ENCODE measurements around the gene CLIC1. TPM values are rescaled to one million over a fixed set of nuclear protein-coding genes. Genes with fewer than 3 reads are reported as not detected.
A peak's percentile ranks its signal among the peaks of the same experiment; 100 is the strongest.

Gene CLIC1
- 100 to 1,000 TPM; 172 to 251 (median 214) TPM for total RNA-seq
- 100 to 1,000 TPM; 623 to 668 (median 634) TPM for polyA plus RNA-seq

GRCh38 chr6:31736021-31736767, at the start of gene CLIC1:
CLIC1 (minus strand) TSS chr6:31736530; CDS start chr6:31736300, 230 bp downstream.
- Histone ChIP-seq H3K4me1 (peaks cover 0 to 49% (median 40%) of the 10 kb centered on the region in 4 donors), H3K9me3 (no peaks in the 10 kb centered on the region), H3K27ac (peak within 1 kb of the TSS; percentile 92 to 98 (median 94)), H3K36me3 (peaks cover 23 to 30% (median 27%) of the 10 kb centered on the region in 4 donors), H3K4me3 (peak within 1 kb of the TSS; percentile 64 to 76 (median 73)), H3K27me3 (no peaks in the 10 kb centered on the region)
- DNase-seq, result peak; percentile 95
- 0 to 1% methylated on average over 24 of the region's 24 CpGs for WGBS, 2 donors
- intact Hi-C loops (cut with DNase I), result no loop called here
- TF ChIP-seq POLR2AphosphoS5 (IDR thresholded peaks at IDR 0.05) (peak; percentile 97 to 98 (median 98)), CTCF (IDR thresholded peaks at IDR 0.05) (no peak), POLR2A (IDR thresholded peaks at IDR 0.05) (peak; percentile 88 to 97)

- peaks cover 17 to 83% (median 42%) of the 10 kb centered on the region in 4 donors for H3K36me3 ChIP-seq
Observed at GRCh38 chr6:31785475-31785874, 49.1 kb upstream of the CLIC1 start.

GRCh38 chr6:31784098-31784925, 48.0 kb upstream of the CLIC1 start:
- no peaks in the 10 kb centered on the region for H3K9me3 ChIP-seq
- no peaks in the 10 kb centered on the region for H3K27me3 ChIP-seq
- H3K4me1 ChIP-seq, result no peaks in the 10 kb centered on the region
- H3K4me3 ChIP-seq, result no peak overlapping the region
- H3K36me3 ChIP-seq, result peaks cover 17 to 83% (median 51%) of the 10 kb centered on the region in 4 donors
- TF ChIP-seq POLR2AphosphoS5 (IDR thresholded peaks at IDR 0.05) (no peak), EP300 (IDR thresholded peaks at IDR 0.05) (no peak), POLR2A (IDR thresholded peaks at IDR 0.05) (no peak), CTCF (IDR thresholded peaks at IDR 0.05) (no peak)
- WGBS, 2 donors, result 96 to 97% methylated on average over 15 of the region's 15 CpGs
- no peak for DNase-seq
- no peak overlapping the region for H3K27ac ChIP-seq
- intact Hi-C loops (cut with DNase I), result no loop called here

More at GRCh38 chr6:31785475-31785874, 49.1 kb upstream of the CLIC1 start:
- H3K4me1 ChIP-seq, result no peaks in the 10 kb centered on the region
- intact Hi-C loops (cut with DNase I), result no loop called here
- no peak for DNase-seq
- 97% methylated on average over 11 of the region's 11 CpGs for WGBS, 2 donors
- no peak overlapping the region for H3K4me3 ChIP-seq
- no peak overlapping the region for H3K27ac ChIP-seq
- H3K27me3 ChIP-seq, result no peaks in the 10 kb centered on the region
- TF ChIP-seq CTCF (IDR thresholded peaks at IDR 0.05) (no peak), POLR2AphosphoS5 (IDR thresholded peaks at IDR 0.05) (no peak), EP300 (IDR thresholded peaks at IDR 0.05) (no peak), POLR2A (IDR thresholded peaks at IDR 0.05) (no peak)
- no peaks in the 10 kb centered on the region for H3K9me3 ChIP-seq

- peaks cover 17 to 86% (median 59%) of the 10 kb centered on the region in 4 donors for H3K36me3 ChIP-seq
- intact Hi-C loops (cut with DNase I), result no loop called here
- WGBS, 2 donors, result 94% methylated on average over 32 of the region's 32 CpGs
Observed at GRCh38 chr6:31782126-31782855, 46.0 kb upstream of the CLIC1 start.

More at GRCh38 chr6:31782126-31782855, 46.0 kb upstream of the CLIC1 start:
- Histone ChIP-seq H3K27me3 (no peaks in the 10 kb centered on the region), H3K4me3 (no peak overlapping the region), H3K4me1 (peaks cover 0 to 3% (median 1%) of the 10 kb centered on the region in 4 donors), H3K9me3 (no peaks in the 10 kb centered on the region), H3K27ac (no peak overlapping the region)
- TF ChIP-seq EP300 (IDR thresholded peaks at IDR 0.05) (no peak), POLR2A (IDR thresholded peaks at IDR 0.05) (no peak), POLR2AphosphoS5 (IDR thresholded peaks at IDR 0.05) (no peak), CTCF (IDR thresholded peaks at IDR 0.05) (no peak)
- no peak for DNase-seq

Measured in sigmoid colon (tissue), 7 donors.